ENCODE results near the gene OSBPL5. TPM values are rescaled to one million over a fixed set of nuclear protein-coding genes. Genes with fewer than 3 reads are reported as not detected.

The OSBPL5 gene
- total and polyA plus RNA-seq, 2 of the 4 experiments (the other 2 are of a cell fraction): 14.9 to 22.3 TPM

DNA sequence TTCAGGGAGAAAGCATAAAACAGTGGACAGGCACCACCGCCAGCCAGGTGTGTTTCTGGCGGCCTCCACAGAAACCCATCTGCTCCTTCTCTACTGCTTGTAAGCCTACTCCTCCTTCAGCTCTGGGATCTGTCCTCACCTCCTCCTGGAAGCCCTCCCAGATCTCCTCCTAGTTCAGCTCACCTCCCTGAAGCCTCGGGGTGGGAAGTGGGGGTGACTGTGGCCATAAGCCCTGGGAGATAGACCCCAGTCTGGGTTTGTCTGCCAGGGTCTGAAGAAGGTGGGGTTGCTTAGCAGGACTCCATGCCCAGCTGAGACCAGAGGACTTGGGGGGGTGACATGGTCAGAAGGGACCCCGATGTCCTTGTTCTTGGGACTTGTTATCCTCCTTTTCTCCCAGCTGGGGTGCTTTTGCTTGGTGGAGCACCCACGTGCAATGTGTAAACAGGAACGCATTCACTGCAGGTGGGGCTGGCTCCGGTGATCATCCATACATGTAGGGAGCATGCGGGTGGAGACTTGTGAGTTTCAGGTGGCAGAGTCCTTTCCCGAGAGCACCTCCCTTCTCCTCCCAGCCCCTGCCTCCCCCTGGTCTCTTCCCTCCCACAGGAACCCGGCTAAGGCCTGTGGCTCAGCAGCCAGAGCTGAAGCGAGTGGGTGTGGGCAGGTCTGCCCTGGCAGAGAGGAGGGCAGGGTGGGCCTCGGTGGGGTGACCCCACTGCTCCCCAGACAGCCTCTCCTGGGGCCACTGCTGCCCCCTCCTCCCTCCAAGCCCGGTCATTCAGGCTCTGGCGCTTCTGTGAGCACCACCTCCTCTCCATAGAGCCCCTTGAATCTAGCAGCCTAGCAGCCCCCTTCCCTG is 27.6 kb upstream of the OSBPL5 start:
- Histone ChIP-seq H3K23ac (ENCODE audit: low read depth, low read length) (no peak overlapping the region), H2BK20ac (ENCODE audit: low read depth, low read length) (no peak overlapping the region), H2BK120ac (ENCODE audit: low read depth, low read length) (no peak overlapping the region), H3K4me2 (ENCODE audit: low read depth, low read length) (no peak overlapping the region), H3K18ac (ENCODE audit: low read depth, low read length) (no peak overlapping the region), H3K27ac (ENCODE audit: insufficient read depth, low read length) (no peak overlapping the region), H3K4me3 (ENCODE audit: insufficient read depth, low read depth, low read length) (no peak overlapping the region), H3K4ac (ENCODE audit: low read depth, low read length) (no peak overlapping the region), H2BK5ac (ENCODE audit: low read depth, low read length, poor library complexity, severe bottlenecking) (no peak overlapping the region), H2BK15ac (ENCODE audit: low read depth, low read length) (no peak overlapping the region), H3K36me3 (ENCODE audit: control insufficient read depth, insufficient read depth, low read length) (no peaks in the 10 kb centered on the region), H4K8ac (ENCODE audit: low read depth in 2 of 2, low read length in 2 of 2) (no peak overlapping the region), H3K9ac (ENCODE audit: low read depth, low read length) (no peak overlapping the region), H4K20me1 (ENCODE audit: insufficient read depth, low read length) (no peaks in the 10 kb centered on the region), H2AK5ac (ENCODE audit: low read depth, low read length) (no peak overlapping the region), H3K9me1 (ENCODE audit: insufficient read depth, low read length) (no peaks in the 10 kb centered on the region), H2AFZ (replicated peaks; ENCODE audit: low read length, poor library complexity) (no peak overlapping the region), H3K56ac (ENCODE audit: extremely low read depth, insufficient read depth, low read length) (no peak overlapping the region), H3K27me3 (ENCODE audit: control insufficient read depth, insufficient read depth, low read length) (peaks cover 50% of the 10 kb centered on the region), H3K9me3 (ENCODE audit: control insufficient read depth, insufficient read depth, low read length) (no peaks in the 10 kb centered on the region), H3K79me1 (ENCODE audit: low read depth in 1 of 2, low read length in 2 of 2) (no peaks in the 10 kb centered on the region), H4K91ac (ENCODE audit: insufficient read depth, low read depth, low read length) (no peak overlapping the region), H2AK9ac (replicated peaks; ENCODE audit: low read depth, low read length, poor library complexity) (no peak overlapping the region), H3K14ac (replicated peaks; ENCODE audit: low read depth, low read length) (no peak overlapping the region), H4K5ac (ENCODE audit: low read depth, low read length) (no peak overlapping the region), H3K4me1 (ENCODE audit: control insufficient read depth, insufficient read depth, low read length) (no peaks in the 10 kb centered on the region)
- dilution Hi-C loops (cut with HindIII; ENCODE audit: low sequenced_read_pairs, unreplicated experiment): no loop called here
- intact Hi-C loops (cut with micrococcal nuclease): no loop called here
- in situ Hi-C loops (cut with MboI; ENCODE audit: low sequenced_read_pairs): no loop called here
- DNase-seq (no peak), ATAC-seq (ENCODE audit: low read depth) (no peak)
- POLR2A ChIA-PET (ENCODE audit: unreplicated experiment): no interaction called here
- no TSS peak for BruUV-seq (replicated peaks)
- TF ChIP-seq BHLHE40 (IDR thresholded peaks at IDR 0.05; ENCODE audit: low read depth, low read length): no peak
- TF ChIP-seq, protein P1, sequence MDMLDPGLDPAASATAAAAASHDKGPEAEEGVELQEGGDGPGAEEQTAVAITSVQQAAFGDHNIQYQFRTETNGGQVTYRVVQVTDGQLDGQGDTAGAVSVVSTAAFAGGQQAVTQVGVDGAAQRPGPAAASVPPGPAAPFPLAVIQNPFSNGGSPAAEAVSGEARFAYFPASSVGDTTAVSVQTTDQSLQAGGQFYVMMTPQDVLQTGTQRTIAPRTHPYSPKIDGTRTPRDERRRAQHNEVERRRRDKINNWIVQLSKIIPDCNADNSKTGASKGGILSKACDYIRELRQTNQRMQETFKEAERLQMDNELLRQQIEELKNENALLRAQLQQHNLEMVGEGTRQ (IDR thresholded peaks at IDR 0.05; ENCODE audit: low read depth, low read length): no peak
- no peak for TF ChIP-seq RFX5 (IDR thresholded peaks at IDR 0.05; ENCODE audit: low read depth, low read length)
- no peak for TF ChIP-seq RCOR1 (IDR thresholded peaks at IDR 0.05; ENCODE audit: insufficient replicate concordance, low read length)
- no peak for TF ChIP-seq MXI1 (IDR thresholded peaks at IDR 0.05; ENCODE audit: borderline replicate concordance, low read depth, low read length)
- no peak for TF ChIP-seq CHD1 (IDR thresholded peaks at IDR 0.05; ENCODE audit: low read depth, low read length)
- no peak for TF ChIP-seq SMC3 (IDR thresholded peaks at IDR 0.05; ENCODE audit: low read depth, low read length)
- no peak for TF ChIP-seq MAFK (IDR thresholded peaks at IDR 0.05; ENCODE audit: low read depth, low read length)
- TF ChIP-seq, protein P2, sequence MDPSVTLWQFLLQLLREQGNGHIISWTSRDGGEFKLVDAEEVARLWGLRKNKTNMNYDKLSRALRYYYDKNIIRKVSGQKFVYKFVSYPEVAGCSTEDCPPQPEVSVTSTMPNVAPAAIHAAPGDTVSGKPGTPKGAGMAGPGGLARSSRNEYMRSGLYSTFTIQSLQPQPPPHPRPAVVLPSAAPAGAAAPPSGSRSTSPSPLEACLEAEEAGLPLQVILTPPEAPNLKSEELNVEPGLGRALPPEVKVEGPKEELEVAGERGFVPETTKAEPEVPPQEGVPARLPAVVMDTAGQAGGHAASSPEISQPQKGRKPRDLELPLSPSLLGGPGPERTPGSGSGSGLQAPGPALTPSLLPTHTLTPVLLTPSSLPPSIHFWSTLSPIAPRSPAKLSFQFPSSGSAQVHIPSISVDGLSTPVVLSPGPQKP (IDR thresholded peaks at IDR 0.05; ENCODE audit: borderline replicate concordance, low read depth, low read length): no peak
- TF ChIP-seq RAD21 (IDR thresholded peaks at IDR 0.05; ENCODE audit: low read length): no peak
- no peak for TF ChIP-seq NFE2L2 (IDR thresholded peaks at IDR 0.05; ENCODE audit: low read depth, low read length)
- no peak for TF ChIP-seq FOS (IDR thresholded peaks at IDR 0.05; ENCODE audit: low read depth, low read length)
- WGBS, 2 experiments (ENCODE audit: extremely low coverage in 2 of 2, insufficient read length in 1 of 2): no CpG with 5 or more reads among the region's 14 CpGs
- CTCF ChIA-PET: no interaction called here

Data from IMR-90 (cell line).